ENCODE measurements around the gene PDE5A. TPM values are rescaled to one million over a fixed set of nuclear protein-coding genes. Genes with fewer than 3 reads are reported as not detected.

PDE5A gene
- polyA plus RNA-seq, 1 donor from 2014 or later = 12.9 TPM

GRCh38 chr4:119615068-119615719 is 13.4 kb downstream of the PDE5A start:
- Histone ChIP-seq H4K20me1 (ENCODE audit: insufficient read depth) (no peaks in the 10 kb centered on the region), H3K27ac (ENCODE audit: low read length) (no peak overlapping the region)

GRCh38 chr4:119604266-119604665 is 24.3 kb downstream of the PDE5A start:
- H4K20me1 ChIP-seq (ENCODE audit: insufficient read depth) = no peaks in the 10 kb centered on the region
- no peak overlapping the region for H3K4me2 ChIP-seq (ENCODE audit: low read length)
- no peak overlapping the region for H3K9ac ChIP-seq (ENCODE audit: low read length)
- H3K36me3 ChIP-seq (ENCODE audit: insufficient read depth, low read length) = no peaks in the 10 kb centered on the region
- no peaks in the 10 kb centered on the region for H3K9me3 ChIP-seq (ENCODE audit: low read length)
- no peaks in the 10 kb centered on the region for H3K79me2 ChIP-seq (replicated peaks; ENCODE audit: insufficient read depth, low read length)
- H3F3A ChIP-seq (ENCODE audit: insufficient read depth, low read length, poor library complexity, severe bottlenecking) = no peaks in the 10 kb centered on the region
- H3K4me3 ChIP-seq (ENCODE audit: low read length) = no peak overlapping the region
- H3K9me2 ChIP-seq (ENCODE audit: insufficient read depth, low read length) = no peaks in the 10 kb centered on the region
- H3K27me3 ChIP-seq (ENCODE audit: insufficient read depth, low read depth, low read length) = no peaks in the 10 kb centered on the region
- no peak overlapping the region for H3K27ac ChIP-seq (ENCODE audit: low read length)
- H2AFZ ChIP-seq (ENCODE audit: low read depth, low read length) = no peak overlapping the region
- no peak for TF ChIP-seq MXI1 (conservative IDR thresholded peaks at IDR 0.05; ENCODE audit: poor library complexity, severe bottlenecking)
- TF ChIP-seq EP300 (conservative IDR thresholded peaks at IDR 0.05; ENCODE audit: poor library complexity, severe bottlenecking) = no peak
- no peak for TF ChIP-seq RAD21 (conservative IDR thresholded peaks at IDR 0.05)
- TF ChIP-seq TAF1 (IDR thresholded peaks at IDR 0.05; ENCODE audit: low read depth) = no peak
- no peak for TF ChIP-seq POLR2AphosphoS5 (IDR thresholded peaks at IDR 0.05)
- no peak for TF ChIP-seq REST (IDR thresholded peaks at IDR 0.05; ENCODE audit: borderline replicate concordance)
- TF ChIP-seq SMC3 (conservative IDR thresholded peaks at IDR 0.05; ENCODE audit: poor library complexity) = no peak

More at GRCh38 chr4:119615068-119615719, 13.4 kb downstream of the PDE5A start:
- Histone ChIP-seq H3K27me3 (ENCODE audit: insufficient read depth, low read depth, low read length) (no peaks in the 10 kb centered on the region), H3F3A (ENCODE audit: insufficient read depth, low read length, poor library complexity, severe bottlenecking) (no peaks in the 10 kb centered on the region), H3K9ac (ENCODE audit: low read length) (no peak overlapping the region), H3K4me2 (ENCODE audit: low read length) (no peak overlapping the region), H3K79me2 (replicated peaks; ENCODE audit: insufficient read depth, low read length) (no peaks in the 10 kb centered on the region), H2AFZ (ENCODE audit: low read depth, low read length) (no peak overlapping the region), H3K36me3 (ENCODE audit: insufficient read depth, low read length) (no peaks in the 10 kb centered on the region), H3K4me3 (ENCODE audit: low read length) (no peak overlapping the region), H3K9me3 (ENCODE audit: low read length) (no peaks in the 10 kb centered on the region), H3K9me2 (ENCODE audit: insufficient read depth, low read length) (no peaks in the 10 kb centered on the region)
- TF ChIP-seq SMC3 (conservative IDR thresholded peaks at IDR 0.05; ENCODE audit: poor library complexity) (no peak), EZH2 (IDR thresholded peaks at IDR 0.05; ENCODE audit: borderline replicate concordance, insufficient read depth, low read length, poor library complexity, severe bottlenecking) (no peak), CTCF (IDR thresholded peaks at IDR 0.05; ENCODE audit: poor library complexity, severe bottlenecking) (no peak), EP300 (conservative IDR thresholded peaks at IDR 0.05; ENCODE audit: poor library complexity, severe bottlenecking) (no peak), RAD21 (conservative IDR thresholded peaks at IDR 0.05) (no peak), MXI1 (conservative IDR thresholded peaks at IDR 0.05; ENCODE audit: poor library complexity, severe bottlenecking) (no peak), TAF1 (IDR thresholded peaks at IDR 0.05; ENCODE audit: low read depth) (no peak), POLR2AphosphoS5 (IDR thresholded peaks at IDR 0.05) (no peak), REST (IDR thresholded peaks at IDR 0.05; ENCODE audit: borderline replicate concordance) (no peak)
